HepG2 (cell line): Measurements from ENCODE around the gene JMJD8. TPM values are rescaled to one million over a fixed set of nuclear protein-coding genes. Genes with fewer than 3 reads are reported as not detected.

Source experiments
- ARNT2 ChIP-seq: sonication (generic); formaldehyde crosslinking; IDR thresholded peaks from 2 replicates; pipeline ENCODE4 v1.8.0; 2022; ENCODE audit warnings: mild to moderate bottlenecking, low read depth, missing genetic modification reagents, moderate library complexity
- DMTF1 ChIP-seq: sonication (generic); formaldehyde crosslinking; IDR thresholded peaks from 2 replicates; pipeline ENCODE4 v1.4.0; 2020; ENCODE audit warnings: mild to moderate bottlenecking, missing genetic modification reagents
- GPBP1L1 ChIP-seq: sonication (generic); formaldehyde crosslinking; IDR thresholded peaks from 2 replicates; pipeline ENCODE4 v1.5.0; 2020; ENCODE audit warnings: mild to moderate bottlenecking, missing genetic modification reagents
- GTF2F1 ChIP-seq: fragments of 150-350 bp; IDR thresholded peaks from 2 replicates; pipeline ENCODE4 v1.6.1; 2014; ENCODE audit warnings: low read length
- HNRNPL ChIP-seq: fragments of 200-400 bp; formaldehyde crosslinking; IDR thresholded peaks from 2 replicates; pipeline ENCODE4 v1.6.1; 2017; ENCODE audit warnings: mild to moderate bottlenecking, low read depth, low read length
- HOMEZ ChIP-seq: IDR thresholded peaks from 2 replicates; pipeline ENCODE4 v1.6.1; 2016; ENCODE audit warnings: low read depth
- HOXA3 ChIP-seq: sonication (generic); formaldehyde crosslinking; IDR thresholded peaks from 2 replicates; pipeline ENCODE4 v1.5.0; 2020; ENCODE audit warnings: missing genetic modification reagents
- MZF1 ChIP-seq: sonication (generic); formaldehyde crosslinking; IDR thresholded peaks from 2 replicates; pipeline ENCODE4 v1.8.1; 2023; ENCODE audit warnings: mild to moderate bottlenecking, missing genetic modification reagents, borderline replicate concordance
- NFE2 ChIP-seq: sonication (generic); formaldehyde crosslinking; IDR thresholded peaks from 2 replicates; pipeline ENCODE4 v1.4.0; 2020; ENCODE audit warnings: missing genetic modification reagents
- NR3C1 ChIP-seq: sonication (generic); formaldehyde crosslinking; IDR thresholded peaks from 2 replicates; pipeline ENCODE4 v1.4.0; 2020; ENCODE audit warnings: missing genetic modification reagents
- ONECUT2 ChIP-seq: sonication (generic); formaldehyde crosslinking; IDR thresholded peaks from 2 replicates; pipeline ENCODE4 v1.4.0; 2020; ENCODE audit warnings: missing genetic modification reagents
- POLR2G ChIP-seq: fragments of 200-400 bp; formaldehyde crosslinking; IDR thresholded peaks from 2 replicates; pipeline ENCODE4 v1.6.1; 2018; ENCODE audit warnings: mild to moderate bottlenecking, low read depth, low read length, moderate library complexity
- STAG1 ChIP-seq: sonication (generic); formaldehyde crosslinking; IDR thresholded peaks from 2 replicates; pipeline ENCODE4 v1.4.0; 2020; ENCODE audit warnings: missing genetic modification reagents
- TFDP1 ChIP-seq: IDR thresholded peaks from 2 replicates; pipeline ENCODE4 v1.6.1; 2016; ENCODE audit warnings: missing compliant biosample characterization, missing genetic modification reagents, borderline replicate concordance
- ZNF569 ChIP-seq: sonication (generic); formaldehyde crosslinking; IDR thresholded peaks from 2 replicates; pipeline ENCODE4 v1.5.0; 2020; ENCODE audit warnings: mild to moderate bottlenecking, missing genetic modification reagents, moderate library complexity, borderline replicate concordance
- ZNF660 ChIP-seq: sonication (generic); formaldehyde crosslinking; IDR thresholded peaks from 2 replicates; pipeline ENCODE4 v1.5.1; 2020; ENCODE audit warnings: mild to moderate bottlenecking, low read depth, missing genetic modification reagents, borderline replicate concordance
- polyA plus RNA-seq, 8 experiments: library from polyadenylated mRNA; depleted of rRNA in 3 of 8; stranded (reverse) in 7 of 8; unstranded in 1 of 8; fragments of >200 nt; fragmentation: Illumina TruSeq in 4 of 8; extraction: Trizol in 4 of 8; gene quantifications; 2 replicates each; pipeline versions ENCODE4 v1.2.1 to v1.2.3, GENCODE V29; 2011 to 2016; ENCODE audit warnings: low read depth in 4 of 8, missing spikeins in 1 of 8, mixed read lengths in 1 of 8; ENCODE audit not compliant: insufficient read depth in 1 of 8
- total RNA-seq, 5 experiments: library from RNA; depleted of rRNA; stranded (reverse); fragments of >200 nt; fragmentation: Illumina TruSeq; extraction: Trizol; gene quantifications; 2 replicates each; pipeline ENCODE4 v1.2.3, GENCODE V29; 2016; ENCODE audit warnings: low read depth in 1 of 5
- TF ChIP-seq, protein P1 (sequence below): sonication (generic); formaldehyde crosslinking; IDR thresholded peaks from 2 replicates; pipeline ENCODE4 v1.4.0; 2020; ENCODE audit warnings: missing genetic modification reagents
- TF ChIP-seq, protein P2 (sequence below): sonication (generic); formaldehyde crosslinking; IDR thresholded peaks from 2 replicates; pipeline ENCODE4 v1.4.0; 2020; ENCODE audit warnings: missing genetic modification reagents
- TF ChIP-seq, protein P3 (sequence below): sonication (generic); formaldehyde crosslinking; IDR thresholded peaks from 2 replicates; pipeline ENCODE4 v1.8.1; 2023; ENCODE audit warnings: missing genetic modification reagents, inconsistent platforms, borderline replicate concordance

Gene JMJD8
- total and polyA plus RNA-seq, 2 of the 13 experiments (the other 11 are each of a cell fraction or from before 2014, with no cell fraction given) = 2.6 to 11.8 TPM

GRCh38 chr16:685967-686366 lies 1.8 kb upstream of the JMJD8 start (continued):
- TF ChIP-seq TFDP1 (CRISPR knock-in tag) (no peak), MZF1 (CRISPR knock-in tag) (no peak), HOMEZ (CRISPR knock-in tag) (no peak), ZNF660 (no peak), HOXA3 (CRISPR knock-in tag) (0 out of 2 replicates have a peak, but pooled peaks have one; percentile 13), HNRNPL (peak; percentile 91), ONECUT2 (CRISPR knock-in tag) (no peak), STAG1 (CRISPR knock-in tag) (peak; percentile 47), DMTF1 (CRISPR knock-in tag) (no peak), POLR2G (0 out of 2 replicates have a peak, but pooled peaks have one; percentile 16), NFE2 (CRISPR knock-in tag) (no peak), NR3C1 (CRISPR knock-in tag) (no peak), ZNF569 (CRISPR knock-in tag) (no peak), GTF2F1 (no peak), GPBP1L1 (no peak), ARNT2 (CRISPR knock-in tag) (no peak)
- TF ChIP-seq, protein P1, sequence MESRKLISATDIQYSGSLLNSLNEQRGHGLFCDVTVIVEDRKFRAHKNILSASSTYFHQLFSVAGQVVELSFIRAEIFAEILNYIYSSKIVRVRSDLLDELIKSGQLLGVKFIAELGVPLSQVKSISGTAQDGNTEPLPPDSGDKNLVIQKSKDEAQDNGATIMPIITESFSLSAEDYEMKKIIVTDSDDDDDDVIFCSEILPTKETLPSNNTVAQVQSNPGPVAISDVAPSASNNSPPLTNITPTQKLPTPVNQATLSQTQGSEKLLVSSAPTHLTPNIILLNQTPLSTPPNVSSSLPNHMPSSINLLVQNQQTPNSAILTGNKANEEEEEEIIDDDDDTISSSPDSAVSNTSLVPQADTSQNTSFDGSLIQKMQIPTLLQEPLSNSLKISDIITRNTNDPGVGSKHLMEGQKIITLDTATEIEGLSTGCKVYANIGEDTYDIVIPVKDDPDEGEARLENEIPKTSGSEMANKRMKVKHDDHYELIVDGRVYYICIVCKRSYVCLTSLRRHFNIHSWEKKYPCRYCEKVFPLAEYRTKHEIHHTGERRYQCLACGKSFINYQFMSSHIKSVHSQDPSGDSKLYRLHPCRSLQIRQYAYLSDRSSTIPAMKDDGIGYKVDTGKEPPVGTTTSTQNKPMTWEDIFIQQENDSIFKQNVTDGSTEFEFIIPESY (CRISPR knock-in tag) = peak; percentile 46; the same call in 1 of the 2 replicates
- TF ChIP-seq, protein P2, sequence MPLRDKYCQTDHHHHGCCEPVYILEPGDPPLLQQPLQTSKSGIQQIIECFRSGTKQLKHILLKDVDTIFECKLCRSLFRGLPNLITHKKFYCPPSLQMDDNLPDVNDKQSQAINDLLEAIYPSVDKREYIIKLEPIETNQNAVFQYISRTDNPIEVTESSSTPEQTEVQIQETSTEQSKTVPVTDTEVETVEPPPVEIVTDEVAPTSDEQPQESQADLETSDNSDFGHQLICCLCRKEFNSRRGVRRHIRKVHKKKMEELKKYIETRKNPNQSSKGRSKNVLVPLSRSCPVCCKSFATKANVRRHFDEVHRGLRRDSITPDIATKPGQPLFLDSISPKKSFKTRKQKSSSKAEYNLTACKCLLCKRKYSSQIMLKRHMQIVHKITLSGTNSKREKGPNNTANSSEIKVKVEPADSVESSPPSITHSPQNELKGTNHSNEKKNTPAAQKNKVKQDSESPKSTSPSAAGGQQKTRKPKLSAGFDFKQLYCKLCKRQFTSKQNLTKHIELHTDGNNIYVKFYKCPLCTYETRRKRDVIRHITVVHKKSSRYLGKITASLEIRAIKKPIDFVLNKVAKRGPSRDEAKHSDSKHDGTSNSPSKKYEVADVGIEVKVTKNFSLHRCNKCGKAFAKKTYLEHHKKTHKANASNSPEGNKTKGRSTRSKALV (CRISPR knock-in tag) = no peak
- TF ChIP-seq, protein P3, sequence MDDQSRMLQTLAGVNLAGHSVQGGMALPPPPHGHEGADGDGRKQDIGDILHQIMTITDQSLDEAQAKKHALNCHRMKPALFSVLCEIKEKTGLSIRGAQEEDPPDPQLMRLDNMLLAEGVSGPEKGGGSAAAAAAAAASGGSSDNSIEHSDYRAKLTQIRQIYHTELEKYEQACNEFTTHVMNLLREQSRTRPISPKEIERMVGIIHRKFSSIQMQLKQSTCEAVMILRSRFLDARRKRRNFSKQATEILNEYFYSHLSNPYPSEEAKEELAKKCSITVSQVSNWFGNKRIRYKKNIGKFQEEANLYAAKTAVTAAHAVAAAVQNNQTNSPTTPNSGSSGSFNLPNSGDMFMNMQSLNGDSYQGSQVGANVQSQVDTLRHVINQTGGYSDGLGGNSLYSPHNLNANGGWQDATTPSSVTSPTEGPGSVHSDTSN = no peak
